Fibroblast of skin of right biceps (primary cell): ENCODE data around the gene WNK3.

Experiments
- DNase-seq: peaks from one replicate; pipeline ENCODE4 v3.0.0-alpha.2; 2013

WNK3 gene

GRCh38 chrX:54157561-54157960, 200.3 kb downstream of the WNK3 start:
- no peak for DNase-seq
